IMR-90 (cell line): ENCODE results near the gene NR4A1.

Experiments used
- POLR2A ChIP-seq: IDR thresholded peaks from 2 replicates; pipeline ENCODE4 v1.6.1; 2012; ENCODE audit warnings: mild to moderate bottlenecking, low read depth, low read length
- RAD21 ChIP-seq: IDR thresholded peaks from 2 replicates; pipeline ENCODE4 v1.6.1; 2012; ENCODE audit warnings: low read length, improper control_type of control experiment
- TF ChIP-seq, protein P1 (sequence below): conservative IDR thresholded peaks from 2 replicates; pipeline ENCODE4 v1.5.1; 2012; ENCODE audit warnings: mild to moderate bottlenecking, low read depth, low read length, improper control_type of control experiment

GRCh38 chr12:52041035-52041434 lies 10.2 kb upstream of the NR4A1 start:
- TF ChIP-seq RAD21 (no peak), POLR2A (no peak)
- TF ChIP-seq, protein P1, sequence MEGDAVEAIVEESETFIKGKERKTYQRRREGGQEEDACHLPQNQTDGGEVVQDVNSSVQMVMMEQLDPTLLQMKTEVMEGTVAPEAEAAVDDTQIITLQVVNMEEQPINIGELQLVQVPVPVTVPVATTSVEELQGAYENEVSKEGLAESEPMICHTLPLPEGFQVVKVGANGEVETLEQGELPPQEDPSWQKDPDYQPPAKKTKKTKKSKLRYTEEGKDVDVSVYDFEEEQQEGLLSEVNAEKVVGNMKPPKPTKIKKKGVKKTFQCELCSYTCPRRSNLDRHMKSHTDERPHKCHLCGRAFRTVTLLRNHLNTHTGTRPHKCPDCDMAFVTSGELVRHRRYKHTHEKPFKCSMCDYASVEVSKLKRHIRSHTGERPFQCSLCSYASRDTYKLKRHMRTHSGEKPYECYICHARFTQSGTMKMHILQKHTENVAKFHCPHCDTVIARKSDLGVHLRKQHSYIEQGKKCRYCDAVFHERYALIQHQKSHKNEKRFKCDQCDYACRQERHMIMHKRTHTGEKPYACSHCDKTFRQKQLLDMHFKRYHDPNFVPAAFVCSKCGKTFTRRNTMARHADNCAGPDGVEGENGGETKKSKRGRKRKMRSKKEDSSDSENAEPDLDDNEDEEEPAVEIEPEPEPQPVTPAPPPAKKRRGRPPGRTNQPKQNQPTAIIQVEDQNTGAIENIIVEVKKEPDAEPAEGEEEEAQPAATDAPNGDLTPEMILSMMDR = no peak
